GM12878 (cell line): ENCODE data around the gene PLCG1. TPM values are rescaled to one million over a fixed set of nuclear protein-coding genes. Genes with fewer than 3 reads are reported as not detected.

Experiments
- BCLAF1 ChIP-seq: fragments of 450-650 bp; IDR thresholded peaks from 2 replicates; pipeline ENCODE4 v1.6.1; 2017; ENCODE audit warnings: antibody characterized with exemption, mild to moderate bottlenecking, moderate library complexity
- E4F1 ChIP-seq: fragments of 450-650 bp; IDR thresholded peaks from 2 replicates; pipeline ENCODE4 v1.6.1; 2018; ENCODE audit warnings: borderline replicate concordance, mild to moderate bottlenecking; ENCODE audit not compliant: partially characterized antibody
- EP300 ChIP-seq, 2 experiments: fragments of 150-350 bp in 1 of 2; IDR thresholded peaks; 2 replicates each; pipeline ENCODE4 v1.6.1; 2011 to 2012; ENCODE audit warnings: low read depth in 2 of 2, low read length in 2 of 2, borderline replicate concordance in 1 of 2, improper control_type of control experiment in 1 of 2, inconsistent platforms in 1 of 2; ENCODE audit not compliant: control insufficient read depth in 1 of 2
- KDM1A ChIP-seq: fragments of 200-600 bp; sonication (generic); IDR thresholded peaks from 2 replicates; pipeline ENCODE4 v1.6.1; 2016; ENCODE audit warnings: borderline replicate concordance
- MAX ChIP-seq: IDR thresholded peaks from 2 replicates; pipeline ENCODE4 v1.6.1; 2012; ENCODE audit warnings: low read depth, low read length, improper control_type of control experiment
- NFYA ChIP-seq: IDR thresholded peaks from 2 replicates; pipeline ENCODE4 v1.6.1; 2011; ENCODE audit warnings: low read depth, mild to moderate bottlenecking, low read length, improper control_type of control experiment, borderline replicate concordance
- PKNOX1 ChIP-seq: fragments of 450-650 bp; IDR thresholded peaks from 2 replicates; pipeline ENCODE4 v1.6.1; 2016; ENCODE audit warnings: mild to moderate bottlenecking
- REST ChIP-seq: IDR thresholded peaks from 2 replicates; pipeline ENCODE4 v1.6.1; 2012; ENCODE audit warnings: mild to moderate bottlenecking, low read depth, low read length
- SMAD1 ChIP-seq: fragments of 450-650 bp; IDR thresholded peaks from 2 replicates; pipeline ENCODE4 v1.6.1; 2018; ENCODE audit warnings: mild to moderate bottlenecking, low read depth; ENCODE audit not compliant: partially characterized antibody
- SPI1 ChIP-seq: IDR thresholded peaks from 2 replicates; pipeline ENCODE4 v1.6.1; 2011; ENCODE audit warnings: low read depth, mild to moderate bottlenecking, low read length, moderate library complexity, borderline replicate concordance; ENCODE audit not compliant: insufficient read depth
- ZBTB40 ChIP-seq: fragments of 450-650 bp; IDR thresholded peaks from 2 replicates; pipeline ENCODE4 v1.6.1; 2016; ENCODE audit warnings: mild to moderate bottlenecking, moderate library complexity, borderline replicate concordance
- ZNF274 ChIP-seq: IDR thresholded peaks from one replicate; pipeline ENCODE4 v1.8.0; 2011; ENCODE audit not compliant: insufficient read length, insufficient read depth
- polyA plus RNA-seq, 11 experiments: library from polyadenylated mRNA; depleted of rRNA in 4 of 11; unstranded in 6 of 11; stranded (reverse) in 5 of 11; fragments of >200 nt; fragmentation: Nextera tagmentation in 4 of 11; fragmentation: Illumina TruSeq in 1 of 11; extraction: Ambion mirVana in 4 of 11; extraction: Trizol in 1 of 11; gene quantifications; 1 replicate in 1 of 11; 2 replicates in 10 of 11; pipeline versions ENCODE4 v1.2.1 to v1.2.3, GENCODE V29; 2011 to 2016; ENCODE audit warnings: inconsistent platforms in 2 of 11, missing spikeins in 2 of 11, low read depth in 1 of 11
- total RNA-seq, 4 experiments: library from RNA; depleted of rRNA in 3 of 4; stranded (reverse); fragments of >200 nt in 3 of 4; fragmentation: Illumina TruSeq in 1 of 4; extraction: Trizol in 1 of 4; gene quantifications; 2 replicates each; pipeline versions ENCODE4 v1.2.1 to v1.2.3, GENCODE V29; 2013 to 2021

PLCG1 gene
- total and polyA plus RNA-seq, 10 of the 15 experiments (the other 5 are each of a cell fraction or from before 2014, with no cell fraction given): 2.6 to 114 (median 45.3) TPM

- no peak for TF ChIP-seq E4F1
- no peak for TF ChIP-seq NFYA
- 0 out of 2 replicates have a peak, but pooled peaks have one; percentile 13 for TF ChIP-seq SPI1
- peak; percentile 13; the same call in 1 of the 2 replicates for TF ChIP-seq PKNOX1
- no peak for TF ChIP-seq KDM1A
- TF ChIP-seq MAX: peak; percentile 59
- no peak for TF ChIP-seq SMAD1
- TF ChIP-seq ZNF274: no peak
- no peak for TF ChIP-seq ZBTB40
- no peak for TF ChIP-seq REST
- TF ChIP-seq BCLAF1: no peak
- TF ChIP-seq EP300 (IDR thresholded peaks at IDR 0.05; ENCODE audit: borderline replicate concordance in 1 of 2, control insufficient read depth in 1 of 2, low read depth in 2 of 2, low read length in 2 of 2): no peak
These were observed 1.3 kb downstream of the PLCG1 start (continued) for GRCh38 chr20:41138475-41139226.
